Breast epithelium (tissue), 3 donors: Measurements from ENCODE around the gene MAOB.

Experiments used
- POLR2A ChIP-seq: fragments of 450-650 bp; IDR thresholded peaks from one replicate; pipeline ENCODE4 v1.6.1; 2016; ENCODE audit warnings: antibody characterized with exemption, mild to moderate bottlenecking, moderate library complexity
- TF ChIP-seq, protein P1 (sequence below), 3 donors: fragments of 450-650 bp; IDR thresholded peaks; one replicate each; pipeline ENCODE4 v1.5.1; 2016 to 2017; ENCODE audit warnings: antibody characterized with exemption in 3 of 3, mild to moderate bottlenecking in 3 of 3, moderate library complexity in 3 of 3

- TF ChIP-seq, protein P1, sequence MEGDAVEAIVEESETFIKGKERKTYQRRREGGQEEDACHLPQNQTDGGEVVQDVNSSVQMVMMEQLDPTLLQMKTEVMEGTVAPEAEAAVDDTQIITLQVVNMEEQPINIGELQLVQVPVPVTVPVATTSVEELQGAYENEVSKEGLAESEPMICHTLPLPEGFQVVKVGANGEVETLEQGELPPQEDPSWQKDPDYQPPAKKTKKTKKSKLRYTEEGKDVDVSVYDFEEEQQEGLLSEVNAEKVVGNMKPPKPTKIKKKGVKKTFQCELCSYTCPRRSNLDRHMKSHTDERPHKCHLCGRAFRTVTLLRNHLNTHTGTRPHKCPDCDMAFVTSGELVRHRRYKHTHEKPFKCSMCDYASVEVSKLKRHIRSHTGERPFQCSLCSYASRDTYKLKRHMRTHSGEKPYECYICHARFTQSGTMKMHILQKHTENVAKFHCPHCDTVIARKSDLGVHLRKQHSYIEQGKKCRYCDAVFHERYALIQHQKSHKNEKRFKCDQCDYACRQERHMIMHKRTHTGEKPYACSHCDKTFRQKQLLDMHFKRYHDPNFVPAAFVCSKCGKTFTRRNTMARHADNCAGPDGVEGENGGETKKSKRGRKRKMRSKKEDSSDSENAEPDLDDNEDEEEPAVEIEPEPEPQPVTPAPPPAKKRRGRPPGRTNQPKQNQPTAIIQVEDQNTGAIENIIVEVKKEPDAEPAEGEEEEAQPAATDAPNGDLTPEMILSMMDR (IDR thresholded peaks at IDR 0.05) = no peak
- TF ChIP-seq POLR2A = no peak
Measured at GRCh38 chrX:43876680-43877079, 5.6 kb downstream of the MAOB start.
